IMR-90 (cell line): ENCODE results near the gene NFASC. TPM values are rescaled to one million over a fixed set of nuclear protein-coding genes. Genes with fewer than 3 reads are reported as not detected.

ENCODE experiments used
- ATAC-seq: fragments of 200-7000 bp; cut with Tn5 transposase; 2 replicates; pipeline ENCODE4 v1.9.1; 2020; ENCODE audit warnings: low read depth, mild to moderate bottlenecking, moderate library complexity
- BruUV-seq: library from RNA; stranded (reverse); fragments of 400-500 nt; replicated peaks from 2 replicates; lab custom pipeline; 2021; lab: Mats Ljungman, UMichigan
- CTCF ChIA-PET: fragments of 300-600 bp; formaldehyde crosslinking; extraction: SDS; loops from one replicate; lab custom pipeline; 2021; ENCODE audit warnings: antibody characterized with exemption; lab: Yijun Ruan, JAX
- POLR2A ChIA-PET: fragments of 300-600 bp; sonication (Branson Sonifier 250); formaldehyde crosslinking; loops from one replicate; lab custom pipeline; 2022; ENCODE audit warnings: antibody characterized with exemption; ENCODE audit not compliant: unreplicated experiment; lab: Charles Lee
- DNase-seq: peaks from one replicate; pipeline ENCODE4 v3.0.0; 2013
- H2AFZ ChIP-seq: replicated peaks from 2 replicates; pipeline ENCODE3; 2013; ENCODE audit warnings: low read length, mild to moderate bottlenecking; ENCODE audit not compliant: poor library complexity
- H2AK5ac ChIP-seq: 2 replicates; pipeline ENCODE4 v1.6.1; 2013; ENCODE audit warnings: low read depth, low read length, inconsistent platforms
- H2AK9ac ChIP-seq: replicated peaks from 2 replicates; pipeline ENCODE3; 2013; ENCODE audit warnings: mild to moderate bottlenecking, low read depth, low read length, moderate library complexity; ENCODE audit not compliant: poor library complexity
- H2BK120ac ChIP-seq: 2 replicates; pipeline ENCODE4 v1.6.1; 2013; ENCODE audit warnings: low read depth, low read length, inconsistent platforms
- H2BK15ac ChIP-seq: 3 replicates; pipeline ENCODE4 v1.6.1; 2013; ENCODE audit warnings: low read depth, low read length, inconsistent platforms
- H2BK20ac ChIP-seq: 2 replicates; pipeline ENCODE4 v1.6.1; 2013; ENCODE audit warnings: low read depth, mild to moderate bottlenecking, inconsistent platforms, low read length, moderate library complexity
- H2BK5ac ChIP-seq: 2 replicates; pipeline ENCODE4 v1.6.1; 2013; ENCODE audit warnings: mild to moderate bottlenecking, low read depth, low read length, inconsistent platforms; ENCODE audit not compliant: poor library complexity, severe bottlenecking
- H3K14ac ChIP-seq: replicated peaks from 2 replicates; pipeline ENCODE4 v1.6.1; 2013; ENCODE audit warnings: low read depth, low read length, inconsistent platforms
- H3K18ac ChIP-seq: 2 replicates; pipeline ENCODE4 v1.6.1; 2013; ENCODE audit warnings: low read depth, low read length, control low read depth
- H3K23ac ChIP-seq: 2 replicates; pipeline ENCODE4 v1.6.1; 2013; ENCODE audit warnings: low read depth, low read length, inconsistent platforms
- H3K27ac ChIP-seq: 2 replicates; pipeline ENCODE4 v1.5.1; 2013; ENCODE audit warnings: mild to moderate bottlenecking, control low read depth, low read length; ENCODE audit not compliant: insufficient read depth
- H3K27me3 ChIP-seq: 2 replicates; pipeline ENCODE4 v1.6.1; 2013; ENCODE audit warnings: low read length; ENCODE audit not compliant: control insufficient read depth, insufficient read depth
- H3K36me3 ChIP-seq: 2 replicates; pipeline ENCODE4 v1.6.1; 2013; ENCODE audit warnings: low read length, mixed read lengths; ENCODE audit not compliant: control insufficient read depth, insufficient read depth
- H3K4ac ChIP-seq: 2 replicates; pipeline ENCODE4 v1.6.1; 2013; ENCODE audit warnings: low read depth, low read length, inconsistent platforms
- H3K4me1 ChIP-seq: 2 replicates; pipeline ENCODE4 v1.6.1; 2013; ENCODE audit warnings: low read length, mixed read lengths; ENCODE audit not compliant: control insufficient read depth, insufficient read depth
- H3K4me2 ChIP-seq: 2 replicates; pipeline ENCODE4 v1.6.1; 2013; ENCODE audit warnings: low read depth, mild to moderate bottlenecking, control low read depth, low read length, moderate library complexity
- H3K4me3 ChIP-seq: 2 replicates; pipeline ENCODE4 v1.5.1; 2013; ENCODE audit warnings: low read depth, mild to moderate bottlenecking, control low read depth, low read length, moderate library complexity; ENCODE audit not compliant: insufficient read depth
- H3K56ac ChIP-seq: 2 replicates; pipeline ENCODE4 v1.6.1; 2013; ENCODE audit warnings: low read length, inconsistent platforms; ENCODE audit not compliant: insufficient read depth; ENCODE audit errors: extremely low read depth
- H3K79me1 ChIP-seq, 2 experiments: 2 replicates each; pipeline ENCODE4 v1.6.1; 2013; ENCODE audit warnings: low read length in 2 of 2, inconsistent platforms in 1 of 2, low read depth in 1 of 2
- H3K9ac ChIP-seq: 2 replicates; pipeline ENCODE4 v1.6.1; 2013; ENCODE audit warnings: low read depth, low read length, control low read depth
- H3K9me1 ChIP-seq: 2 replicates; pipeline ENCODE4 v1.6.1; 2013; ENCODE audit warnings: low read length, inconsistent platforms; ENCODE audit not compliant: insufficient read depth
- H3K9me3 ChIP-seq: 2 replicates; pipeline ENCODE4 v1.6.1; 2013; ENCODE audit warnings: low read length; ENCODE audit not compliant: control insufficient read depth, insufficient read depth
- H4K20me1 ChIP-seq: 2 replicates; pipeline ENCODE4 v1.6.1; 2013; ENCODE audit warnings: low read length, inconsistent platforms; ENCODE audit not compliant: insufficient read depth
- H4K5ac ChIP-seq: 2 replicates; pipeline ENCODE4 v1.6.1; 2013; ENCODE audit warnings: mild to moderate bottlenecking, low read depth, low read length, control low read depth
- H4K8ac ChIP-seq, 2 experiments: 2 replicates each; pipeline ENCODE4 v1.6.1; 2013; ENCODE audit warnings: low read depth in 2 of 2, low read length in 2 of 2, control low read depth in 1 of 2, inconsistent platforms in 1 of 2
- H4K91ac ChIP-seq: 2 replicates; pipeline ENCODE4 v1.6.1; 2013; ENCODE audit warnings: low read depth, low read length, inconsistent platforms; ENCODE audit not compliant: insufficient read depth
- BHLHE40 ChIP-seq: fragments of 150-350 bp; IDR thresholded peaks from 2 replicates; pipeline ENCODE4 v1.6.1; 2016; ENCODE audit warnings: mild to moderate bottlenecking, low read depth, low read length
- CEBPB ChIP-seq: IDR thresholded peaks from 2 replicates; pipeline ENCODE4 v1.6.1; 2012; ENCODE audit warnings: low read depth, low read length, improper control_type of control experiment
- CHD1 ChIP-seq: IDR thresholded peaks from 2 replicates; pipeline ENCODE4 v1.6.1; 2012; ENCODE audit warnings: low read depth, low read length, improper control_type of control experiment
- CTCF ChIP-seq: conservative IDR thresholded peaks from 2 replicates; pipeline ENCODE4 v1.5.1; 2012; ENCODE audit warnings: mild to moderate bottlenecking, low read depth, low read length, improper control_type of control experiment
- ELK1 ChIP-seq: fragments of 150-350 bp; IDR thresholded peaks from 2 replicates; pipeline ENCODE4 v1.6.1; 2016; ENCODE audit warnings: low read depth, mild to moderate bottlenecking, low read length, moderate library complexity, borderline replicate concordance
- FOS ChIP-seq: fragments of 150-350 bp; IDR thresholded peaks from 2 replicates; pipeline ENCODE4 v1.6.1; 2016; ENCODE audit warnings: low read depth, low read length
- MAFK ChIP-seq: IDR thresholded peaks from 2 replicates; pipeline ENCODE4 v1.6.1; 2012; ENCODE audit warnings: low read depth, low read length, improper control_type of control experiment
- MAZ ChIP-seq: IDR thresholded peaks from 2 replicates; pipeline ENCODE4 v1.6.1; 2012; ENCODE audit warnings: low read depth, mild to moderate bottlenecking, low read length, improper control_type of control experiment, moderate library complexity, borderline replicate concordance
- MXI1 ChIP-seq: IDR thresholded peaks from 2 replicates; pipeline ENCODE4 v1.6.1; 2012; ENCODE audit warnings: low read depth, mild to moderate bottlenecking, low read length, moderate library complexity, borderline replicate concordance
- NFE2L2 ChIP-seq: fragments of 150-350 bp; IDR thresholded peaks from 2 replicates; pipeline ENCODE4 v1.6.1; 2016; ENCODE audit warnings: low read depth, mild to moderate bottlenecking, low read length
- POLR2A ChIP-seq: IDR thresholded peaks from 2 replicates; pipeline ENCODE4 v1.6.1; 2012; ENCODE audit warnings: mild to moderate bottlenecking, low read depth, low read length
- RAD21 ChIP-seq: IDR thresholded peaks from 2 replicates; pipeline ENCODE4 v1.6.1; 2012; ENCODE audit warnings: low read length, improper control_type of control experiment
- RCOR1 ChIP-seq: IDR thresholded peaks from 2 replicates; pipeline ENCODE4 v1.6.1; 2012; ENCODE audit warnings: mild to moderate bottlenecking, low read length, improper control_type of control experiment; ENCODE audit not compliant: insufficient replicate concordance
- RFX5 ChIP-seq: IDR thresholded peaks from 2 replicates; pipeline ENCODE4 v1.8.0; 2012; ENCODE audit warnings: low read depth, mild to moderate bottlenecking, low read length, moderate library complexity
- SMC3 ChIP-seq: fragments of 150-350 bp; IDR thresholded peaks from 2 replicates; pipeline ENCODE4 v1.6.1; 2016; ENCODE audit warnings: low read depth, mild to moderate bottlenecking, antibody characterized with exemption, low read length, moderate library complexity
- USF2 ChIP-seq: fragments of 150-350 bp; IDR thresholded peaks from 2 replicates; pipeline ENCODE4 v1.6.1; 2017; ENCODE audit warnings: mild to moderate bottlenecking, antibody characterized with exemption, low read length, low read depth
- WGBS, 2 experiments: methylation state at CpG; one replicate each; pipeline versions ENCODE4 v1.1.5 to v1.1.7; 2013; ENCODE audit warnings: missing lambda C conversion rate in 2 of 2; ENCODE audit not compliant: insufficient read length in 1 of 2; ENCODE audit errors: extremely low coverage in 2 of 2; 5-methylcytosine and 5-hydroxymethylcytosine counted together
- dilution Hi-C: fragments of 300-500 bp; cut with HindIII; formaldehyde crosslinking; loops from one replicate; pipeline ENCODE4 v1.14.3; 2018; ENCODE audit warnings: low sequenced_read_pairs; ENCODE audit not compliant: unreplicated experiment
- in situ Hi-C: fragments of 300-500 bp; cut with MboI; formaldehyde crosslinking; loops from 3 replicates; pipeline ENCODE4 v1.14.3; 2019; ENCODE audit warnings: low sequenced_read_pairs, inconsistent platforms, mixed read lengths
- intact Hi-C: fragments of 100-400 bp; cut with micrococcal nuclease; formaldehyde crosslinking; loops from 2 replicates; pipeline ENCODE4 v1.10.0; 2022
- polyA plus RNA-seq, 3 experiments: library from polyadenylated mRNA; depleted of rRNA; stranded (reverse); fragments of >200 nt; gene quantifications; 2 replicates each; pipeline ENCODE4 v1.2.3, GENCODE V29; 2012; ENCODE audit warnings: low replicate concordance in 1 of 3
- total RNA-seq: library from RNA; depleted of rRNA; stranded (reverse); fragments of >200 nt; gene quantifications from 2 replicates; pipeline ENCODE4 v1.2.3, GENCODE V29; 2012

NFASC gene
- total and polyA plus RNA-seq, 2 of the 4 experiments (the other 2 are of a cell fraction), result 0.18 to 0.79 TPM

- Histone ChIP-seq H4K8ac (no peak overlapping the region), H4K20me1 (0 out of 2 replicates have a peak, but pooled peaks cover 3% of the 10 kb centered on the region), H3K56ac (no peak overlapping the region), H4K91ac (no peak overlapping the region), H3K79me1 (no peaks in the 10 kb centered on the region), H3K4me1 (no peaks in the 10 kb centered on the region), H3K4ac (no peak overlapping the region), H3K9me3 (no peaks in the 10 kb centered on the region), H4K5ac (no peak overlapping the region), H2BK5ac (no peak overlapping the region), H2AK9ac (no peak overlapping the region), H3K36me3 (no peaks in the 10 kb centered on the region), H3K14ac (no peak overlapping the region), H3K23ac (no peak overlapping the region), H3K27me3 (peaks cover 17% of the 10 kb centered on the region), H3K9ac (no peak overlapping the region), H3K18ac (no peak overlapping the region), H3K27ac (no peak overlapping the region), H2AFZ (no peak overlapping the region), H3K9me1 (no peaks in the 10 kb centered on the region), H3K4me3 (no peak overlapping the region), H2BK15ac (no peak overlapping the region), H2BK20ac (no peak overlapping the region), H2AK5ac (no peak overlapping the region), H2BK120ac (no peak overlapping the region), H3K4me2 (no peak overlapping the region)
- ChIA-PET CTCF (interaction anchor here (0.6 kb wide), 1 partner anchor 55 kb away, joined by 3 read pairs; no protein-coding TSS in a partner anchor), POLR2A (no interaction called here)
- intact Hi-C loops (no loop called here), in situ Hi-C loops (no loop called here), dilution Hi-C loops (no loop called here)
- TF ChIP-seq RAD21, result no peak
- TF ChIP-seq ELK1, result no peak
- TF ChIP-seq RCOR1, result no peak
- TF ChIP-seq CEBPB, result no peak
- TF ChIP-seq MAZ, result no peak
- TF ChIP-seq FOS, result no peak
- TF ChIP-seq SMC3, result no peak
- no peak for TF ChIP-seq BHLHE40
- no peak for TF ChIP-seq RFX5
- TF ChIP-seq USF2, result no peak
- TF ChIP-seq NFE2L2, result no peak
- no peak for TF ChIP-seq MXI1
- TF ChIP-seq CHD1, result no peak
- TF ChIP-seq MAFK, result no peak
- no peak for TF ChIP-seq POLR2A
- TF ChIP-seq CTCF, result no peak
- BruUV-seq, result no TSS peak
- ATAC-seq, result no peak
- no CpG with 5 or more reads among the region's 3 CpGs for WGBS, 2 experiments
- DNase-seq, result no peak
Measured at GRCh38 chr1:204831186-204831585, 39.5 kb upstream of the NFASC start.
